GM10266 (cell line): ENCODE data around the gene EIF3A.

ENCODE experiments used
- DNase-seq: peaks from one replicate; pipeline ENCODE4 v3.0.0; 2012; ENCODE audit errors: extremely low spot score
- TF ChIP-seq, protein P1 (sequence below): IDR thresholded peaks from 2 replicates; pipeline ENCODE4 v1.5.1; 2012; ENCODE audit warnings: mild to moderate bottlenecking, low read depth; ENCODE audit not compliant: control insufficient read depth, insufficient read depth; ENCODE audit errors: missing control alignments

Gene EIF3A

DNA sequence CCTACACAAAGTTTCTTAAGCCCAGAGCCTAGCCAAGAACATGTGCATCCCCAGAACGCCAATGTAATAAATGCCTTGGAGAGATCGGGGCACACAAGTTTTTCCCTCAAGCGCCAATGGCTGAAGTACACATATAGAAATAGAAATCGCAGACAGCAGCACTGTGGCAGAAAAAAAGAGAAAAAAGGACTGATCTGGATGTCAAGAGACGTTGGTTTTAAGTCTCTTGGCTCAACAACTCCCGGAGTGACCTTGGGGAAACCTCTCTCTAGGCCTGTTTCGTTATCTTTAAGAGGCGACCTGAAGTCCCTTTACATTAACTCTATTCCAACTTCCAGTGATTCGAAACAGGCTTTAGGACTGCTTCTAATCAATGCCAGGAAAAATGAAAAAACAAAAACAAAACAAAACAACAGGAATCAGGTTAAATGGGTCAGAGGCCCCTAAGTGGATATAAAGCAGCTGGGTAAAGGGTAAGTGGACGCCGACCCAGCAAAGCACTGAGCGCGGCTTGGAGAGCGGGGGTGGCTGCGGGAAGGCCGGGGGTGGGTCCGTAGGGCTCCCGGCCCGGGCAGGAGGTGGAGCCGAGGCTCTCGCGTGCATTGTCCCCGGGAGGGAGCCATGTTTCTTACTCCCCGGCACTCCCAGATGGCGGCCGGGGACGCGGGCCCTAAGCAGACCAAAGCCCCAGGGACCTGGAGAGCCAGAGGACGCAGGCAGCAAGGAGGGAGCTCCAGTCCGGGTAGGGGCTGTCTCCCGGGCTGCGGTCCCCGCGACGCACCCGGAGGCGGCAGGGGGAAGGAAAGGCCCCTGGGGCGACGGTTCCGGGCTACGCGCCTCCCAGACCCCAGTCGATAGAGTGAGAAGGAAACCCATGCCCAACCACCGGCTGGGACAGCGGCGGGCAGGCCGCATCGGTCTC, 757 bp downstream of the EIF3A start:
- TF ChIP-seq, protein P1, sequence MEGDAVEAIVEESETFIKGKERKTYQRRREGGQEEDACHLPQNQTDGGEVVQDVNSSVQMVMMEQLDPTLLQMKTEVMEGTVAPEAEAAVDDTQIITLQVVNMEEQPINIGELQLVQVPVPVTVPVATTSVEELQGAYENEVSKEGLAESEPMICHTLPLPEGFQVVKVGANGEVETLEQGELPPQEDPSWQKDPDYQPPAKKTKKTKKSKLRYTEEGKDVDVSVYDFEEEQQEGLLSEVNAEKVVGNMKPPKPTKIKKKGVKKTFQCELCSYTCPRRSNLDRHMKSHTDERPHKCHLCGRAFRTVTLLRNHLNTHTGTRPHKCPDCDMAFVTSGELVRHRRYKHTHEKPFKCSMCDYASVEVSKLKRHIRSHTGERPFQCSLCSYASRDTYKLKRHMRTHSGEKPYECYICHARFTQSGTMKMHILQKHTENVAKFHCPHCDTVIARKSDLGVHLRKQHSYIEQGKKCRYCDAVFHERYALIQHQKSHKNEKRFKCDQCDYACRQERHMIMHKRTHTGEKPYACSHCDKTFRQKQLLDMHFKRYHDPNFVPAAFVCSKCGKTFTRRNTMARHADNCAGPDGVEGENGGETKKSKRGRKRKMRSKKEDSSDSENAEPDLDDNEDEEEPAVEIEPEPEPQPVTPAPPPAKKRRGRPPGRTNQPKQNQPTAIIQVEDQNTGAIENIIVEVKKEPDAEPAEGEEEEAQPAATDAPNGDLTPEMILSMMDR = no peak
- DNase-seq = peak; percentile 88

DNA sequence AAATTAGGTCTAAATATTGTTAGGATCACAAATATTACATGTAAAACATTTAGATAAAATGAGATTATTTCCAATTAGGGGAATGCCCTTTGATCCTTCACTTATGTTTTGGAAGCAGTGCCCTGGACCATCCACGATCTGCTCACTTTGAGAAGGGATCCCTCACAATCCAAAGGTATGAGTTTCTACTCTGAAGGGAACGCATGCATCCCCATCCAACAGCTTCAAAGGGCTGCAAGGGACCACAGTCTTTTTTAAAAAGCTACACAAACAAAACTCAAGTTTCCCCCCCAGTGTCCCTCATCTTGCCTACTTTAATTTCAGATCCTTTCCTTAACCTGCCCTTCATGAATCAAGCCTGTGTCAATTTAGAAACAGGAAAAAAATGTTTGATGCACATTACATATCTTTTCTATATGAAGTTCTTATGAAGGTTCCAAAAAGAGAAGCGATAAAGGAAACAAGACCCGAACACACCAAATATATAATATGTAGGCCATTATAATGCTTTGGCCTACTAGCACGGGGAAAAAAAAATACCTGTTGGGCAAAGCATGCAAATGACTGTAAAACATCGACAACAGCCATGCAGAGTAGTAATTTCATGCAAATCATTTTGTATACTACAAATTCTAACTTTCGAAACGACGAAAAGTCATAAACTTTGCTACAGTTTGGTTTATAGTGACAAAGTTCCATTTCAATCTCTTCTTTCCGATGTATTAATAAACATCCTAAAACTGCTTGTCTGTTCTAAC, 2.0 kb downstream of the EIF3A start:
- TF ChIP-seq, protein P1 = no peak
- no peak for DNase-seq

DNA sequence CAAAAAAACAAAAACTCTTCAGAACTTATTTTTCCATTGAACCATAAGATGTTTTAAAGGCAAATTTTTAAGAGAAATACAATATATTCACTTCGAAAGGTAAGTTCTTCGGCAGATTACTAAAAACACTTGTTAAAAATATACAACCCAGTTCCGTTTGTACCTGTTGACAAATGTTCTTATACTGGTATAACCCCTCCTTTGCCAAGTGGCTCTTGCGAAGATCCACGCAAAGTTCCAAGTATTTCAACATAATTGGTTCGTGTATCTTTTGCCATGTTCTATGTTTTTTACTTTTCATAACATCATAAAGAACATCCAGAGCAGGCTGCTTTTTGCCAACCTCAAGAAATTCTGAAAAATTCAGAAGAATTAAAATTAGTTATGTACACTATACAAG, 7.0 kb downstream of the EIF3A start:
- no peak for DNase-seq
- TF ChIP-seq, protein P1 = no peak

DNA sequence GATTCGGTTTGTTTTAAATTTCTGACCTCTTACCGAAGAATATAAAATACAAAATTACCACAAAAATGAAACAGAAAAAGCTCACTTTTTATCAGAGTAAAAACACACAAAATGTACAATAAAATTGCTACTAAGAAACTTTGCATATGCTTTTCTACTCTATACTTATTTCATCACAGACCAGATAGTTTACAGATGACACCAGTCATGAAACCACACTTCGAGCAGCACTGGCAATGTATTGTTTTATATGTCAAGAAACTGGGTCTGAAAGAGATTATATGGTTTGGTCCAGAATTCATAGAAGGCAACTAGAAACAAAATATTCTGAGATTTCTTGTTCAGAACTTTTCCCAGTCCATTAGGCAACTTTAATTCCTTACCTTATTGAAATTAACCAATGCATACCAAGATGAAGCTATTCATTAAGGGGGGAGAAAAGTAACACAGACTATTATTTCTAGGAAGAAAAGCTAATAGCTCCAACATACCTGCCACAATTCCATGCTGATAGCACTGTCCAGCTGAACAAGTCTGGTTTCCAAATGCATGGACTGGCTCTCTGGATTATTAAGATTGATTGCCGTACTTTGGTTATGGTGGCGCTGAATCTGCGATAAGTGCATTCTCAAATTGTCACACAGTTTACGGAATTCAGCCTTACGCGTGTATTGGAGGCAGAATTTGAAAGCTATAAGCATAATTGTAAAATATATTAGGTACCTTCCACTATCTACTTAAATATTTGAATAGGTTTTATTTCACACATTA, 10.0 kb downstream of the EIF3A start:
- TF ChIP-seq, protein P1 = no peak

DNA sequence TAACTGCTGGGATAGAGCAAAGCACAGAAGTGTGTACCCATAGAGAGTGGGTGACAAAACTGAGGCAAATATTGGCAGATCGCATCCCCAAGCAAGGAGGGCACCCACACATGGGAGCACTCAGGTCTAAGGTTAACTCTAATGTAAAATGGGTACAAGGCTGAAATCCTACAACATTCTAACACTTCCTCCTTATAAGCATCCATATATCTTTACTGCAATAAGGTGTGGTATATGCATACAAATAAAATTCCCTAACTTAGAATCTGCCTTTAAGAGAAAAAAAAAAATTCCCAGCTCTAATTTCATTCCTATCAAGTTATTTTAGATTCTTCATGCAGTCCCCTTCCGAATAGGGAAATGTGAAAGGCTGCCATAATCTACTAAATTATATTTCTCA, 18.7 kb downstream of the EIF3A start:
- DNase-seq = no peak

More for the DNA sequence above, 10.0 kb downstream of the EIF3A start:
- DNase-seq = no peak

DNA sequence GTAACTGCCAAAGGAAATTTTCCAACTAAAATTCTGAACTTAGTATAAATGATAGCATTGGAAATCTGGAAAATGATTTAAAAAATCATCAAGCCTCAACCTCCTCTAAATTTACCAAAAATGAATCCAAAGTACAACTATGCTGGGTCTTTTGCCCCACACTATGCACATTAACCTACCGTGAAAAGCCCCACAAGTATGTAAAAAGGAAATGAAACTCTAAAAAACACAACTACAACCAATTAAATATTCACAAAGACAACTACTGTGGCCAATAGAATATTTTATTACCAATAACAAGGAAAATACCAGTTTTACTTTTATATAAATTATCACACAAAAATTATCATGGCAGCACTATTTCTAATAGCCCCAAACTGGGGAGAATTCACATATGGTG, 19.3 kb downstream of the EIF3A start:
- TF ChIP-seq, protein P1 = no peak
- no peak for DNase-seq

More for the DNA sequence above, 18.7 kb downstream of the EIF3A start:
- TF ChIP-seq, protein P1 = no peak
